Measurements from ENCODE around the gene CD163L1.

The CD163L1 gene

DNA sequence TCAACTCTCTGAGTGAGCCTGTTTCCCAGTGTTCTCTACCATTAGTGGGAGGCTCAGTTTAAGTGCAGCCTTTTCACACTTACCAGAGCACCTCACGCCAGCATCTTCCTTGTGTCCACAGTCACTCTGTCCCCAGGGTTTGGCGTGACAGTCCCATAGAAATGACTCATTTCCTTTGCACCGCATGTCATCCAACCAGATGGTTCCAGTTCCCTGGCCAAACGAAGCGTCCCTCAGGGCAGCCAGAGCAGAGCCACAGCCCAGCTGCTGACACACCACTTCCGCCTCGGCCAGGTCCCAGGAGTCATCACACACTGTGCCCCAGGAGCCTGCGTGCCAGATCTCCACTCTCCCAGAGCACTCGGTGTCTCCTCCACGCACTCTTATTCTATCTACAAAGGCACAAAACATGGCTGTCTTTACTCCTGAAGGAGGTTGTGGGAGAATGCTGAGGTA, 74.7 kb downstream of the CD163L1 start:
- Histone ChIP-seq H3K4me2 (ENCODE audit: low read depth, low read length, poor library complexity, severe bottlenecking) (no peak overlapping the region), H3K4me3 (ENCODE audit: low read length, poor library complexity, severe bottlenecking) (no peak overlapping the region), H3K79me2 (ENCODE audit: insufficient read depth, low read length) (no peaks in the 10 kb centered on the region), H4K20me1 (ENCODE audit: insufficient read depth, low read length, poor library complexity, severe bottlenecking) (no peaks in the 10 kb centered on the region), H3K27me3 (ENCODE audit: insufficient read depth, low read length, poor library complexity, severe bottlenecking) (no peaks in the 10 kb centered on the region), H3F3A (ENCODE audit: low read depth) (no peaks in the 10 kb centered on the region), H3K36me3 (ENCODE audit: insufficient read depth, low read length) (no peaks in the 10 kb centered on the region), H3K9me3 (ENCODE audit: insufficient read depth, low read depth, low read length) (no peaks in the 10 kb centered on the region), H3K9me2 (replicated peaks; ENCODE audit: low read depth, low read length) (no peaks in the 10 kb centered on the region), H2AFZ (ENCODE audit: low read length) (no peak overlapping the region), H3K9ac (ENCODE audit: low read depth, low read length, poor library complexity, severe bottlenecking) (no peak overlapping the region), H3K4me1 (ENCODE audit: insufficient read depth, low read length, poor library complexity, severe bottlenecking) (no peaks in the 10 kb centered on the region)
- no peak for TF ChIP-seq EZH2phosphoT487 (IDR thresholded peaks at IDR 0.05; ENCODE audit: borderline replicate concordance)
- TF ChIP-seq, protein P1, sequence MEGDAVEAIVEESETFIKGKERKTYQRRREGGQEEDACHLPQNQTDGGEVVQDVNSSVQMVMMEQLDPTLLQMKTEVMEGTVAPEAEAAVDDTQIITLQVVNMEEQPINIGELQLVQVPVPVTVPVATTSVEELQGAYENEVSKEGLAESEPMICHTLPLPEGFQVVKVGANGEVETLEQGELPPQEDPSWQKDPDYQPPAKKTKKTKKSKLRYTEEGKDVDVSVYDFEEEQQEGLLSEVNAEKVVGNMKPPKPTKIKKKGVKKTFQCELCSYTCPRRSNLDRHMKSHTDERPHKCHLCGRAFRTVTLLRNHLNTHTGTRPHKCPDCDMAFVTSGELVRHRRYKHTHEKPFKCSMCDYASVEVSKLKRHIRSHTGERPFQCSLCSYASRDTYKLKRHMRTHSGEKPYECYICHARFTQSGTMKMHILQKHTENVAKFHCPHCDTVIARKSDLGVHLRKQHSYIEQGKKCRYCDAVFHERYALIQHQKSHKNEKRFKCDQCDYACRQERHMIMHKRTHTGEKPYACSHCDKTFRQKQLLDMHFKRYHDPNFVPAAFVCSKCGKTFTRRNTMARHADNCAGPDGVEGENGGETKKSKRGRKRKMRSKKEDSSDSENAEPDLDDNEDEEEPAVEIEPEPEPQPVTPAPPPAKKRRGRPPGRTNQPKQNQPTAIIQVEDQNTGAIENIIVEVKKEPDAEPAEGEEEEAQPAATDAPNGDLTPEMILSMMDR (conservative IDR thresholded peaks at IDR 0.05; ENCODE audit: low read length): no peak

DNA sequence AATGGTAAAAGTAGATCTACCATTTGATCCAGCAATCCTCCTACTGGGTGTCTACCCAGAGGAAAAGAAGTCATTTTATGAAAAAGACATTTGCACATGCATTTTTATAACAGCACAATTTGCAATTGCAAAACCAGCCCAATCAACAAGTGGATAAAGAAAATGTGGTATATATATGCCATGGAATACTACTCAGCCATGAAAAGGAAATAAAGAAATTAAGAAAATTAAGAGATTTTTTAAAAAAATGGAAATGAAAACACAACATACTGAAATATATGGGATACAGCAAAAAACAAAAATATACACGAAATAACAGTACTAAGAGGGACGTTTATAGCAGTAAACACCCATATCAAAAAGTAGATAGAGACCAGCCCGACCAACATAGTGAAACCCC, 81.2 kb downstream of the CD163L1 start:
- Histone ChIP-seq H3K9ac (ENCODE audit: low read depth, low read length, poor library complexity, severe bottlenecking) (no peak overlapping the region), H2AFZ (ENCODE audit: low read length) (no peak overlapping the region), H3K4me2 (ENCODE audit: low read depth, low read length, poor library complexity, severe bottlenecking) (no peak overlapping the region), H3K36me3 (ENCODE audit: insufficient read depth, low read length) (no peaks in the 10 kb centered on the region), H3K9me3 (ENCODE audit: insufficient read depth, low read depth, low read length) (no peaks in the 10 kb centered on the region), H3K79me2 (ENCODE audit: insufficient read depth, low read length) (no peaks in the 10 kb centered on the region), H3K4me3 (ENCODE audit: low read length, poor library complexity, severe bottlenecking) (no peak overlapping the region), H3K9me2 (replicated peaks; ENCODE audit: low read depth, low read length) (no peaks in the 10 kb centered on the region), H3K4me1 (ENCODE audit: insufficient read depth, low read length, poor library complexity, severe bottlenecking) (no peaks in the 10 kb centered on the region), H3K27me3 (ENCODE audit: insufficient read depth, low read length, poor library complexity, severe bottlenecking) (peaks cover 25% of the 10 kb centered on the region), H4K20me1 (ENCODE audit: insufficient read depth, low read length, poor library complexity, severe bottlenecking) (no peaks in the 10 kb centered on the region), H3F3A (ENCODE audit: low read depth) (no peaks in the 10 kb centered on the region)
- TF ChIP-seq, protein P1 (conservative IDR thresholded peaks at IDR 0.05; ENCODE audit: low read length): no peak
- TF ChIP-seq EZH2phosphoT487 (IDR thresholded peaks at IDR 0.05; ENCODE audit: borderline replicate concordance): no peak

DNA sequence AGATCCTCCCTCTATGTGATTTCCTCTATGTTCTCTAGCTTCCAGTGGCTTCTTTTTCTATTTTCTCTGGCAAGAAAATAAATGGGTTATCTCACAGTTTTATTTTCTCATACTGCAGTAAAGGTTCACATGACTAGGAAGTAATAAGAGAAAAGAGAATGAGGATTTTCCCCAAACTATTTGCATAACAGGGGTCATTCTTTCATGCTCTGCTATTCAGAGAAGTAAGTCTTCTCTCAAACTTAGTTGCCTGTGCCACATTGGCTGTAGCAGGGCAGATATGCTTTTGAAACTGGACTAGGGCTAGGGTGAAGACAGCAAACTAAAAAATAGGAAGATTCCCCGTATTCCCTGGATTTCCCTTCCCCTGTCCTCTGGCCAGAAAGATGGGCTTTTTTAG, 82.7 kb downstream of the CD163L1 start:
- Histone ChIP-seq H3K9ac (ENCODE audit: low read depth, low read length, poor library complexity, severe bottlenecking) (no peak overlapping the region), H3K9me3 (ENCODE audit: insufficient read depth, low read depth, low read length) (no peaks in the 10 kb centered on the region), H3F3A (ENCODE audit: low read depth) (no peaks in the 10 kb centered on the region), H3K4me3 (ENCODE audit: low read length, poor library complexity, severe bottlenecking) (no peak overlapping the region), H2AFZ (ENCODE audit: low read length) (no peak overlapping the region), H3K4me2 (ENCODE audit: low read depth, low read length, poor library complexity, severe bottlenecking) (no peak overlapping the region), H4K20me1 (ENCODE audit: insufficient read depth, low read length, poor library complexity, severe bottlenecking) (no peaks in the 10 kb centered on the region), H3K4me1 (ENCODE audit: insufficient read depth, low read length, poor library complexity, severe bottlenecking) (no peaks in the 10 kb centered on the region), H3K36me3 (ENCODE audit: insufficient read depth, low read length) (no peaks in the 10 kb centered on the region), H3K27me3 (ENCODE audit: insufficient read depth, low read length, poor library complexity, severe bottlenecking) (peaks cover 39% of the 10 kb centered on the region), H3K9me2 (replicated peaks; ENCODE audit: low read depth, low read length) (no peaks in the 10 kb centered on the region), H3K79me2 (ENCODE audit: insufficient read depth, low read length) (no peaks in the 10 kb centered on the region)
- no peak for TF ChIP-seq EZH2phosphoT487 (IDR thresholded peaks at IDR 0.05; ENCODE audit: borderline replicate concordance)

DNA sequence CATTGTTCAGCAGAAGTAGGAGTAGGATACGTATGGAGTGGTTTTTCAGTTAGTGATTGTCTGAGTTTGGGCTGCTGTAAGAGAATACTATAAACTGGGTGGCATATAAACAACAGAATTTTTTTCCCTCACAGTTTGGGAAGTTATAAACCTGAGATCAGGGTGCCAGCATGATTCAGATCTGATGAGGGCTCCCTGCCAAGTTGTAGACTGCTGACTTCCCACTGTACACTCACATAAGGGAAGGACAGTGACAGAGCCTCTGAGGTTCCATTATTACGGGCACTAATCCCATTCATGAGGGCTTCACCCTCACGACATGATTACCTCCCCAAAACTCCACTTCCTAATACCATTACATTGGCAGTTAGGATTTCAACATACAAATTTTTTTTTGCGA, 89.4 kb downstream of the CD163L1 start:
- H3K36me3 ChIP-seq (ENCODE audit: insufficient read depth, low read length): no peaks in the 10 kb centered on the region
- peaks cover 89% of the 10 kb centered on the region for H3K27me3 ChIP-seq (ENCODE audit: insufficient read depth, low read length, poor library complexity, severe bottlenecking)
- no peak overlapping the region for H3K4me3 ChIP-seq (ENCODE audit: low read length, poor library complexity, severe bottlenecking)
- no peak for TF ChIP-seq EZH2phosphoT487 (IDR thresholded peaks at IDR 0.05; ENCODE audit: borderline replicate concordance)
- TF ChIP-seq, protein P1 (conservative IDR thresholded peaks at IDR 0.05; ENCODE audit: low read length): no peak
- no peaks in the 10 kb centered on the region for H3K4me1 ChIP-seq (ENCODE audit: insufficient read depth, low read length, poor library complexity, severe bottlenecking)
- H3K9me2 ChIP-seq (replicated peaks; ENCODE audit: low read depth, low read length): no peaks in the 10 kb centered on the region
- no peak overlapping the region for H3K9ac ChIP-seq (ENCODE audit: low read depth, low read length, poor library complexity, severe bottlenecking)
- no peaks in the 10 kb centered on the region for H4K20me1 ChIP-seq (ENCODE audit: insufficient read depth, low read length, poor library complexity, severe bottlenecking)
- no peaks in the 10 kb centered on the region for H3K79me2 ChIP-seq (ENCODE audit: insufficient read depth, low read length)
- H3F3A ChIP-seq (ENCODE audit: low read depth): no peaks in the 10 kb centered on the region
- no peaks in the 10 kb centered on the region for H3K9me3 ChIP-seq (ENCODE audit: insufficient read depth, low read depth, low read length)
- no peak overlapping the region for H3K4me2 ChIP-seq (ENCODE audit: low read depth, low read length, poor library complexity, severe bottlenecking)
- no peak overlapping the region for H2AFZ ChIP-seq (ENCODE audit: low read length)
